CD4-positive, alpha-beta T cell treated with Interleukin-17A for 4 hours (primary cell): ENCODE data around the gene UBE2V1.

Experiments used
- DNase-seq: peaks from one replicate; pipeline ENCODE4 v3.0.0-alpha.2; 2020; ENCODE audit warnings: mixed read lengths

UBE2V1 gene

GRCh38 chr20:50042370-50043313, 70.3 kb downstream of the UBE2V1 start:
- DNase-seq = no peak

GRCh38 chr20:50041246-50041873, 71.6 kb downstream of the UBE2V1 start:
- DNase-seq = no peak

- DNase-seq = no peak
Observed at GRCh38 chr20:50040432-50041245, 72.3 kb downstream of the UBE2V1 start.

DNA sequence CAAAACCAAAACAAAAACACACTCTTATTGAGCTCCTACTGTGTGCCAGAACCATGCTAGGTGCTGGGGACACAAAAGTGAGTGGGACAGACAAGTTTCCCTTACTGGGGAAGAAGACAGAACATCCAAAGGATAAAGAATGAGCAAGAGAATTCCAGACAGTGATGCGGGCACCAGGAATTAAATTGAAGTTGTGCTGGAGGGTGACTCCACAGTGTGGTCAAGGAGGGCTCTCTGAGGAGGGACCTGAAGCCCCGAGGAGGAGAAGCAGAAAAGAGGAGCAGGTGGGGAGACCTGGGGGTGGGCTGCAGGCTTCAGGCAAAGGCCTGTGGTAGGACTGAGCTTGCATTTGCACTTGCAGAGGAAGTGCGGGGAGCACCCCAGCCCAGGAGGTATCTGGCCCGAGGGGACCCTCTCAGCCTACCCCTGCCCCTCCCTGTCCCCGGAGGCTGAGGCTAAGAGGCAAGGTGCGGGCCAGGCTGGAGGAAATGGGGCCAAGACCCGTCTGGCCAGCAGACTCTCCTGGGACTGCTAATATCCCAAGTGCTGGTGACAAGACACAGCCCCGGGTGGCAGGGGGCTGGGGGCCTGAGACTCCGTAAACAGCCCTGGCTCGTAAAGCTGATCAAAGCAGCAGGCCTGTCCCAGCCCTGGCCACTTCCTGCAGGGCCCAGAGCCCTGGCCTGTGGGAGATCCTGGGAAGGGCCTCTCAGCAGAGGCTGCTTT, 73.1 kb downstream of the UBE2V1 start:
- no peak for DNase-seq

GRCh38 chr20:50038574-50038991, 74.4 kb downstream of the UBE2V1 start:
- no peak for DNase-seq

DNA sequence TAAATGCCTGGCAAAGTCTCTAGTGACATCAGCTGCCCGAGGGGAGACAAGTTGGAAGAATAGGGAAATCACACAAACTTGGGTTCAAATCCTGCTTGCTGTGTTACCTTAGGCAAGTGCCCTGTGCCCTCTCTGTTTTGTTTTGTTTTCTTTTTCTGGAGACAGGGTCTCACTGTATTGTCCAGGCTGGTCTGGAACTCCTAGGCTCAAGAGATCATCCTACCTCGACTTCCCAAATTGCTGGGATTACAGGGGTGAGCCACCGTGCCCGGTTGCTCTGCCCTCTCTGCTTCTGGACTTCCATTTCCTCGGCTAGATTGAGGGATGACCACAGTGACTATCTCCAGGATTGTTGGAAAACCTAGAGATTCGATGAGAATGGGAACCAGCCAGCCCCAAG, 74.8 kb downstream of the UBE2V1 start:
- DNase-seq = no peak

DNA sequence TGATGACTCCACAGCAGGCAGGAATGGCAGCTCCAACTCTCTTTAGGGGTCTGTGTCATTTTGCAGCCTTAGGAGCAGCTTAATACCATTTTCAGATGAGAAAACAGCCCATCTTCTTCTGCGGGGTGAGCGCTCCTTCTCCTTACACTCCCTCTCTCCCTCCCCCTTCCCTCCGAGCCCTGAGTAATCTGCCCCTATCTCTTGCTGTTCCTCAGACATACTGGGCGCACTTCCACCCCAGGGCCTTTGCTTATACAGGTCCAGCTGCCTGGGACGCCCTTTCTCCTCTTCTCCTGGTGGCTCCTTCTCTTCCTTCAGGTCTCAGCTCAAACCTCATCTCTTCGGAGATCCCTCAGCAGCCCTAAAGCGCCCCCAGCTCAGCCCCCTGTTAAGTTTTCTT, 75.4 kb downstream of the UBE2V1 start:
- DNase-seq = no peak

- no peak for DNase-seq
Observed at GRCh38 chr20:50037123-50037522, 75.8 kb downstream of the UBE2V1 start.

DNA sequence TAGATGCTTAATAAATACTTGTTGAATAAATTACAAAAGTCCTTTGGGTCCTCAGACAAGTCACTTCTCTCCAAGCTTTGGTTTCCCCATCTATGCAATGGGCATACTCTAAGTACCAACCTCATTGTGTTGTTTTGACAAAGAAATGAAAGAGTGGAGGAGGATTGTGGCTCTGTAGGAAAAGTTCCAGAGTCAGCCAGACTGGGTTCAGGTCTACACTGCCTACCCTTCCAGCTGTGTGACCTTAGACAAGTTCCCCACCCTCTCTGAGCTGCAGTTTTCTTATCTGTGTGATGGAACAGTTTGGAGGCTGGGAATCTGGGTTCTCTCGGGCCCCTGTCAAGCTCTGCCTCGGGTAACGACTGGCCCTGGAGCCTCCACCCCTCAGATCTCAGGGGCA, 76.2 kb downstream of the UBE2V1 start:
- DNase-seq = no peak

DNA sequence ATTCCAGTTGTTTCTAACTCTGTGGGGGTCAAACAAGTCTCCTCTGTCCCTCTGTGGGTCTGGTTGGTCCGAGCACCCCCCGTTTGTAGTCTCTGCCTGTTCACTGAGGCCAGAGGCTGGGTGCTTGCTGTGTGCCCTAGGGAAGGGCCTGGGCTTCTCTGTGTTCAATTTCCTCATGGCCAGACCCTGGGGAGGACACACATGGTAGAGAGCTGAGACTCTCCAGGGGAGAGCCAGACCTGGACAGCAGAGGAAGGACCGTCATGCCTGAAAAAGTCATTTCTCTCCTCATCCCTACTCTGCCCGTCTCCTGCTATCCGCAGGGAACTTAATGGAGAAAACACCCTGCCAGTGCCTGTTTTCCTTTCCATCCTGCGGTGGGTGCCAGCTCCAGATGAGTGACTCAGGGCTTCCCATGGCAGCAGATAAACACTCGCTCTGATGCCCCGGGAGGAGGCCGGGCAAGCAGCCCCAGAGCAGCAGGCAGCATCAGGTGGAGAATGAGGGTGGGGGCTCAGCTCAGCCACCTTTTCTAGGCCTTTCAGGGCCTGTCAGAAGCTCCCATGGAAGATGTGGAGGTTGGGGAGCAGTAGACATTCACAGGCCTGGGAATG, 78.3 kb downstream of the UBE2V1 start:
- no peak for DNase-seq

DNA sequence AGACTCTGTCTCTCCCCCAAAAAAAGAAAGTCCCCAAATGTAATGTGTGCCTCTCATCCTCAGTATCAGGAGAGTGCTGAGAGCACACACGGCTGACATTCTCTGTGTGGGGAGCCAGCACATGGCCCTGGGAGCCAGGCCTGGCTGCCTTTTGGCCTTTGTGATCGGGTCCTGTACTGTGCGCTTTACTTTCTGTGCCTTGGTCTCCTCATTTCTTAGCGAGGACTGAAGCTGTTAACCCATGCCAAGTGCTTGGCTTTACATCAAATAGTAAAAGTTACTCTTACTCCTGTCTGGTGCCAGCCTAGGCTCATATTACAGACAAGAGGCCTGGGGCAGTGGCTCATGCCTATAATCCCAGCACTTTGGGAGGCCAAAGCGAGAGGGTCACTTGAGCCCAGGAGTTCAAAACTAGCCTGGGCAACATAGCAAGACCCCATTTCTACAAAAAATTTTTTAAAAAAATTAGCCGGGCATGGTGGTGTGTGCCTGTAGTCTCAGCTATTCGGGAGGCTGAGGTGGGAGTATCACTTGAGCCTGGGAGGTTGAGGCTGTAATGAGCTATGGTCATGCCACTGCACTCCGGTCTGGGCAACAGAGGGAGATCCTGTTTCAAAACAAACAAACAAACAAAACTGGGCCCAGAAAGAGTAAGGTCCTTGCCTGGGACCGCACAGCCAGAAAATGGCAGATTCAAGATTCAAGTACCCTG, 79.8 kb downstream of the UBE2V1 start:
- DNase-seq = no peak
